ENCODE data around the gene DGAT2L6. TPM values are rescaled to one million over a fixed set of nuclear protein-coding genes. Genes with fewer than 3 reads are reported as not detected.

The DGAT2L6 gene
- total RNA-seq, 3 donors from 2014 or later, result not detected

DNA sequence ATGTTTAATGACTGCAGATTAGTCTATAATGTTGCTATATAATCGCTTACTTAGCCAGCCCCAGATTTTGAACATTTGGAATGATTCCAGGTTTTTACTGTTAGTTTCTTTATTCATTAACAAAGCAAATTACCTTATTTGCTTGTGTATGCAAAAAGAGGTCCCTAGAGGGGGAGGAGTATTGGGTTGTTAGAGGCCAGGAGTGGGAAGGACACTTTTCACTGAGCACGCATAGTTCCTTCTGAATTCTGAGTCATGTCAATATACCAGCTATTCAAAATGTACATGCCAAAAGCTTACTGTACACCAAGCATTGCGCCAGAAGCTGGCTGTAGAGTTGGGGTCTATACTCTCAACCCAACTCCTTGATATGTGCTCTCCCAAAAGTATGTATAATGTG lies 5.1 kb upstream of the DGAT2L6 start:
- intact Hi-C loops (cut with DNase I; ENCODE audit: low total_unique reads), result no loop called here
- no peaks in the 10 kb centered on the region for H3K9me3 ChIP-seq
- H3K27me3 ChIP-seq, result peaks cover 0 to 56% of the 10 kb centered on the region in 2 donors
- TF ChIP-seq POLR2A (IDR thresholded peaks at IDR 0.05) (no peak), POLR2AphosphoS5 (IDR thresholded peaks at IDR 0.05) (no peak), CTCF (IDR thresholded peaks at IDR 0.05) (no peak)
- no peak overlapping the region for H3K27ac ChIP-seq
- H3K4me3 ChIP-seq, result no peak overlapping the region
- no peak for DNase-seq (ENCODE audit: low spot score in 2 of 2)
- H3K36me3 ChIP-seq, result no peaks in the 10 kb centered on the region
- no peaks in the 10 kb centered on the region for H3K4me1 ChIP-seq

- no peak overlapping the region for H3K4me3 ChIP-seq
- H3K4me1 ChIP-seq, result no peaks in the 10 kb centered on the region
- peaks cover 0 to 58% of the 10 kb centered on the region in 2 donors for H3K27me3 ChIP-seq
- TF ChIP-seq CTCF (IDR thresholded peaks at IDR 0.05) (no peak), POLR2A (IDR thresholded peaks at IDR 0.05) (no peak), POLR2AphosphoS5 (IDR thresholded peaks at IDR 0.05) (no peak)
- H3K36me3 ChIP-seq, result no peaks in the 10 kb centered on the region
- no peaks in the 10 kb centered on the region for H3K9me3 ChIP-seq
- no peak overlapping the region for H3K27ac ChIP-seq
- no peak for DNase-seq (ENCODE audit: low spot score in 2 of 2)
- intact Hi-C loops (cut with DNase I; ENCODE audit: low total_unique reads), result no loop called here
These were observed 4.3 kb upstream of the DGAT2L6 start for GRCh38 chrX:70172964-70173363.

- no peak for DNase-seq (ENCODE audit: low spot score in 2 of 2)
- Histone ChIP-seq H3K27me3 (peaks cover 0 to 53% of the 10 kb centered on the region in 2 donors), H3K4me3 (no peak overlapping the region), H3K9me3 (no peaks in the 10 kb centered on the region), H3K4me1 (no peaks in the 10 kb centered on the region), H3K36me3 (no peaks in the 10 kb centered on the region), H3K27ac (no peak overlapping the region)
- TF ChIP-seq CTCF (IDR thresholded peaks at IDR 0.05), result no peak
- TF ChIP-seq POLR2AphosphoS5 (IDR thresholded peaks at IDR 0.05), result no peak
- TF ChIP-seq POLR2A (IDR thresholded peaks at IDR 0.05), result no peak
- intact Hi-C loops (cut with DNase I; ENCODE audit: low total_unique reads), result no loop called here
These were observed 2.5 kb upstream of the DGAT2L6 start for GRCh38 chrX:70174754-70175153.

DNA sequence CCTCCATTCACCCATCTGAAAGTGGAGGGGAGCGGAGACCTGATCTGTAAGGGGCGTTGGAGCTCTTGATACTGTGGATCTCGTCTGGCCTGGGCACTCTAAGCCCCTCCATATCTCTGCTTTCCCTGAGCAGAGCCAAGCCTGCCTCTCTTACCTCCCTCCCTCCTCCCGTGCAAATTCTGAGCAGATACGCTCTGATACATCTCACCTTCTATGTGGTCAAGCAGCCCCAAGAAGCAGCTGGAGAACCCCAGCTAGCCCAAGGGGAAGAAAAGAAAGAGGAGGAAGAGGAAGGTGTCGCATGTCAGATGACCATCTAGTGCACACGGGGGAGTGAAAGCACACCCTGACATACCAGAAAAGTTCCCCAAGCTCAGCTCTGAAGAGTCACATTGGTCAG lies 1.9 kb upstream of the DGAT2L6 start:
- intact Hi-C loops (cut with DNase I; ENCODE audit: low total_unique reads), result no loop called here
- H3K4me3 ChIP-seq, result no peak overlapping the region

GRCh38 chrX:70183091-70183490 lies 5.8 kb downstream of the DGAT2L6 start:
- Histone ChIP-seq H3K4me1 (no peaks in the 10 kb centered on the region), H3K36me3 (no peaks in the 10 kb centered on the region), H3K27me3 (peaks cover 0 to 41% of the 10 kb centered on the region in 2 donors), H3K27ac (no peak overlapping the region), H3K9me3 (no peaks in the 10 kb centered on the region), H3K4me3 (no peak overlapping the region)
- intact Hi-C loops (cut with DNase I; ENCODE audit: low total_unique reads), result no loop called here
- DNase-seq (ENCODE audit: low spot score in 2 of 2), result no peak
- TF ChIP-seq POLR2AphosphoS5 (IDR thresholded peaks at IDR 0.05) (no peak), CTCF (IDR thresholded peaks at IDR 0.05) (no peak)

More for the DNA sequence above, 1.9 kb upstream of the DGAT2L6 start:
- H3K27me3 ChIP-seq, result peaks cover 0 to 51% of the 10 kb centered on the region in 2 donors
- H3K9me3 ChIP-seq, result no peaks in the 10 kb centered on the region
- no peak for DNase-seq (ENCODE audit: low spot score in 2 of 2)
- H3K27ac ChIP-seq, result no peak overlapping the region
- H3K4me1 ChIP-seq, result no peaks in the 10 kb centered on the region
- no peaks in the 10 kb centered on the region for H3K36me3 ChIP-seq
- TF ChIP-seq POLR2A (IDR thresholded peaks at IDR 0.05) (no peak), POLR2AphosphoS5 (IDR thresholded peaks at IDR 0.05) (no peak), CTCF (IDR thresholded peaks at IDR 0.05) (no peak)
